Heart right ventricle (tissue), 16 donors: ENCODE results near the gene KCNJ15. TPM values are rescaled to one million over a fixed set of nuclear protein-coding genes. Genes with fewer than 3 reads are reported as not detected.
A peak's percentile ranks its signal among the peaks of the same experiment; 100 is the strongest.

Source experiments
- ATAC-seq, 8 donors: fragments of 200-7000 bp; cut with Tn5 transposase; one replicate each; pipeline ENCODE4 v1.9.1; 2020; ENCODE audit warnings: mild to moderate bottlenecking in 8 of 8, moderate library complexity in 8 of 8, moderate number of reproducible peaks in 1 of 8
- DNase-seq, 2 donors: peaks; one replicate each; pipeline ENCODE4 v3.0.0-alpha.2; 2020
- H3K27ac ChIP-seq, 10 donors: fragments of 200-600 bp; sonication (generic) in 2 of 10; one replicate each; pipeline versions ENCODE4 v1.5.0 to v1.8.0; 2020 to 2022; ENCODE audit warnings: mild to moderate bottlenecking in 3 of 10
- H3K27me3 ChIP-seq, 7 donors: fragments of 200-600 bp; one replicate each; pipeline ENCODE4 v1.8.0; 2021 to 2022; ENCODE audit warnings: mild to moderate bottlenecking in 2 of 7
- H3K36me3 ChIP-seq, 9 donors: fragments of 200-600 bp; sonication (generic) in 1 of 9; one replicate each; pipeline versions ENCODE4 v1.5.0 to v1.8.0; 2020 to 2022; ENCODE audit warnings: mild to moderate bottlenecking in 2 of 9
- H3K4me1 ChIP-seq, 9 donors: fragments of 200-600 bp; sonication (generic) in 1 of 9; one replicate each; pipeline versions ENCODE4 v1.5.0 to v1.8.0; 2020 to 2022; ENCODE audit warnings: mild to moderate bottlenecking in 4 of 9
- H3K4me3 ChIP-seq, 10 donors: fragments of 200-600 bp; sonication (generic) in 2 of 10; one replicate each; pipeline versions ENCODE4 v1.5.0 to v1.8.0; 2020 to 2022; ENCODE audit warnings: mild to moderate bottlenecking in 7 of 10, moderate library complexity in 2 of 10
- H3K9me3 ChIP-seq, 11 donors: fragments of 200-600 bp in 10 of 11; sonication (generic) in 2 of 11; one replicate each; pipeline versions ENCODE4 v1.5.0 to v1.8.0; 2013 to 2022; ENCODE audit warnings: mild to moderate bottlenecking in 2 of 11, control low read depth in 1 of 11, moderate library complexity in 1 of 11
- CTCF ChIP-seq, 9 donors: fragments of 200-600 bp; sonication (generic) in 2 of 9; IDR thresholded peaks; one replicate each; pipeline versions ENCODE4 v1.5.0 to v1.8.0; 2021 to 2022; ENCODE audit warnings: antibody characterized with exemption in 9 of 9, mild to moderate bottlenecking in 5 of 9, moderate library complexity in 1 of 9
- WGBS, 2 donors: extraction: QIAGEN DNeasy Blood & Tissue Kit; methylation state at CpG; one replicate each; pipeline ENCODE4 v1.1.7; 2013; ENCODE audit warnings: inconsistent platforms in 1 of 2; 5-methylcytosine and 5-hydroxymethylcytosine counted together
- intact Hi-C, 10 donors: fragments of 100-400 bp; cut with DNase I; formaldehyde crosslinking; loops; one replicate each; pipeline versions ENCODE4 v1.11.1 to v1.14.2; 2022
- polyA plus RNA-seq, 2 donors: library from polyadenylated mRNA; stranded (reverse); fragments of 200-250 nt; gene quantifications; one replicate each; pipeline ENCODE4 v1.2.3, GENCODE V29; 2013
- total RNA-seq, 10 donors: library from RNA; stranded (reverse); fragmentation: NEBNext Ultra II Directional in 3 of 10; extraction: Animal tissue kit (Norgen Biotek cat#: 25700) in 3 of 10; gene quantifications; one replicate each; pipeline versions ENCODE4 v1.2.1 to v1.2.4, GENCODE V29; 2021 to 2023
- donor health status: Arrhythmogenic right ventricular cardiomyopathy.
- donor health status: ischemic (EF 13 %, LVEDD 7.1; RV severe dilation, severe dysfunction).
- donor health status: healthy with polysubstance abuse.
- donor health status: DM: no; HTN: yes; CAD: no.
- donor health status: DM: no; HTN: no; CAD: no.
- donor health status: ischemic (EF 25% LVEDD 6.9; RV normal size, moderate dysfunction).
- donor health status: ischemic (EF 25% LVEDD 5.7; RV mildly dilated, moderate dysfunction).
- donor health status: healthy.
- donor health status: DM: yes; HTN: yes; CAD: no.
- donor health status: Ischemic cardiomyopathy.
- donor health status: ischemic (EF 35%, LVEDD 5.7; RV mildly dilated, moderate dysfunction).
- donor health status: nonischemic (EF 11% LVEDD 7.7; RV severe dilation, severe dysfunction).
- donor health status: DM: yes; HTN: yes; CAD: no.
- donor health status: PGD.
- donor health status: ischemic (EF 29% LVEDD 5.4; RV normal size, mild dysfunction).
- donor health status: nonischemic (EF 23%, LVEDD 6.1; RV moderate dilation, normal function).

KCNJ15 gene
- total and polyA plus RNA-seq, 12 donors = 0.10 to 2.1 (median 0.47) TPM; not detected in 2

- Histone ChIP-seq H3K36me3 (no peaks in the 10 kb centered on the region), H3K27ac (no peak overlapping the region), H3K4me3 (no peak overlapping the region), H3K9me3 (no peaks in the 10 kb centered on the region), H3K27me3 (no peaks in the 10 kb centered on the region), H3K4me1 (peaks cover 0 to 19% (median 0%) of the 10 kb centered on the region in 9 donors)
- peak in 3 of 8 donors; percentile 52 to 79 (median 55) for ATAC-seq
- intact Hi-C loops = no loop called here
- WGBS, 2 donors = 67 to 76% methylated on average over 2 of the region's 2 CpGs
- DNase-seq = no peak
- no peak for TF ChIP-seq CTCF (IDR thresholded peaks at IDR 0.05)
Observed at GRCh38 chr21:38315122-38315521, 58.3 kb downstream of the KCNJ15 start.

- WGBS, 2 donors = 81% methylated on average over 7 of the region's 7 CpGs
- no peak overlapping the region for H3K27ac ChIP-seq
- ATAC-seq (no peak), DNase-seq (no peak)
- H3K4me1 ChIP-seq = peaks cover 0 to 19% (median 0%) of the 10 kb centered on the region in 9 donors
- no peak for TF ChIP-seq CTCF (IDR thresholded peaks at IDR 0.05)
- intact Hi-C loops = no loop called here
- H3K4me3 ChIP-seq = no peak overlapping the region
- H3K9me3 ChIP-seq = no peaks in the 10 kb centered on the region
- no peaks in the 10 kb centered on the region for H3K36me3 ChIP-seq
- peaks cover 0 to 12% (median 3%) of the 10 kb centered on the region in 7 donors for H3K27me3 ChIP-seq
Observed at GRCh38 chr21:38319781-38320180, 63.0 kb downstream of the KCNJ15 start.

GRCh38 chr21:38321568-38321967 lies 64.8 kb downstream of the KCNJ15 start:
- DNase-seq = no peak
- H3K36me3 ChIP-seq = no peaks in the 10 kb centered on the region
- ATAC-seq = no peak
- WGBS, 2 donors = 80 to 87% methylated on average over 6 of the region's 6 CpGs
- no peak overlapping the region for H3K27ac ChIP-seq
- H3K4me3 ChIP-seq = no peak overlapping the region
- H3K9me3 ChIP-seq = no peaks in the 10 kb centered on the region
- peaks cover 0 to 19% (median 0%) of the 10 kb centered on the region in 9 donors for H3K4me1 ChIP-seq
- no peak for TF ChIP-seq CTCF (IDR thresholded peaks at IDR 0.05)
- intact Hi-C loops = no loop called here
- H3K27me3 ChIP-seq = peaks cover 0 to 23% (median 6%) of the 10 kb centered on the region in 7 donors

- TF ChIP-seq CTCF (IDR thresholded peaks at IDR 0.05) = no peak
- WGBS, 2 donors = 89 to 96% methylated on average over 8 of the region's 8 CpGs
- DNase-seq (no peak), ATAC-seq (no peak)
- peaks cover 0 to 23% (median 6%) of the 10 kb centered on the region in 7 donors for H3K27me3 ChIP-seq
- H3K36me3 ChIP-seq = no peaks in the 10 kb centered on the region
- H3K4me1 ChIP-seq = peaks cover 0 to 26% (median 0%) of the 10 kb centered on the region in 9 donors
- intact Hi-C loops = no loop called here
- no peak overlapping the region for H3K27ac ChIP-seq
- no peaks in the 10 kb centered on the region for H3K9me3 ChIP-seq
- no peak overlapping the region for H3K4me3 ChIP-seq
Observed at GRCh38 chr21:38322311-38322950, 65.6 kb downstream of the KCNJ15 start.
